GM19025 (cell line): ENCODE data around the gene CTSC.

ENCODE experiments used
- ATAC-seq: cut with Tn5 transposase; IDR thresholded peaks from one replicate; pipeline ENCODE4 v1.9.1; 2021; ENCODE audit warnings: mild to moderate bottlenecking, low read depth, moderate library complexity; ENCODE audit not compliant: unreplicated experiment

CTSC gene

DNA sequence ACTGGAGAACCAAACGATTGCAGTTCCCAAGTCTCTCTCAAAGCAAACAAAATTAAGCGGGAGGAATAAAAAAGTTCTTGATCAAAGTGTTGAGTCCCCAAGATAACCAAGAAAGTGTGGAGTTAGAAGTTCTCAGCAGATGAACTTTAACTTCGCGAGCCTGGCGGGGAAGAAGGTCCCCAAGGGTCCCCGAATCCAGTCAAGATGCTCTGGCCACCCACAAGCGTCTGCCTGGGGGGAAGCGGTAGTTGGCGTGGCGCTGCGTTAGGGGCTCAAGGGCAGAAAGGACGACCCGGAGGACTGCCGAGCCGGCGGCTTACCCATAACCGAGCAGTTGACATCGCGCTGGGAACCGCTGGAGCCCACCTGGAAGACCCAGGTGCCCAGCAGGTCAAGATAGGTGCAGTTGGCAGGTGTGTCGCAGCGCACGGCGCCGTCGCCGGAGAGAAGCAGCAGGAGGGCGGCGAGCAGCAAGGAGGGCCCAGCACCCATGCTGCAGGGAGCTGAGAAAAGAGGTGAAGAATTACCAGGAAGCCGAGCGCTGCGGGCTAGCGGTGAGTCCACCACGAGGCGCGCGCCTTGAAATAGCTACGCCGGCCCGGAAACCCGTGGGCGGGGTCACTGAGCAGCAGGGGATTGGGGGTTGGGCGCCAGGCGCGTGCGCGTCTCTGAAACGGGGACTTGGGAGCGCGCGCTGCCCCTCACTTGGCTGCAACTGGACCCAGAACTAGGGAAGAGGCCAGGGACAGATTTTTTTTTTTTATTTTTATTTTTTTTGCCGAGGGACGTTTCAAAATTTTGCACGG is at the start of gene CTSC:
Gene CTSC (minus strand): TSS at position 556 of the 806 bp plus-strand sequence. CDS start 64 bp downstream, at position 492.
- ATAC-seq = peak; percentile 90

DNA sequence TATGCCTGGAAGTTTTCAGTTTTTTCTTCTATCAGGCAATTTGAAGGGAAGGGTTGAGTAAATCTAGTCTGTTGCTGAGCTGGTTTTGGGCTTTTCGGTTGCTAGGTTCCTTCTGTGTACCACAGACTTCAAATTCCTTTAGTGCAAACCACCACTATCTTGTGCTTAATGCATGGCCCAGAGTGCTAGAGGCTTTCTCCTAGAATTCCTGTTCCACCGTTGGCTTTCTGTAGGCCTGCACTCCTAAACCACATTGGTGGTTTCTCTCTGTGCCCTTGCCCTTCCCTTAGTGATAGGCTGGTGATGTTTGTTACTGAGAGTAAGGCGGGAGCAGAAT is 47.1 kb upstream of the CTSC start:
- ATAC-seq = no peak

DNA sequence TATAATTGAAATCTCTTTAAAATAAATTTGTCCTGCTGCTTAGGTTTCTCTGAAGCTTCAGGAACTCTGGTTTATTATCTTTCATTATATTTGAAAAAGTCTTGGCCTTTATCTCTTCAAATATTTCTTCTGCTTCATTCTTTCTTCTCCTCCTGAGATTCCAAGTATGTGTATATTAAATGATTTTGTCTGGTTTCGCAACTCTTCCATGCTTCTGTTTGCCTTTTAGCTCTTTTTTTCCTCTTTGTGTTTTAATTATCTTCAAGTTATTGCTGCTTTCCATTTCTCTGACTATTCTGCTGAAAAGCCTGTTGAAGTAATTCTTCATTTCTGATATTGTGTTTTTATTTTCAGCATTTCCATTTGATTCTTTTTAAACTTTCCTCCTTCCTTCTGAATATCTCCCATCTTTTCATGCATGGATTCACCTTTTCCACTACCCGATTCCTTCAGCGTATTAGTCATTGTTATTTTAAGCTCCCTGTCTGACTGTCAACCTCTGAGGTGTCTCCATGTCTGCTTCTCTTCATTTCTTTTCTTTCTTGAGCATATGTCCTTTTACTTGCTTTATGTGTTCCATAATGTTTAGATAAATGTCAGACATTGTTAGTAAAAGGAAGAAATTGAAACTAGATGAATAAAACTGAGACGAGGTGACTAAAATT is 46.6 kb upstream of the CTSC start:
- no peak for ATAC-seq

DNA sequence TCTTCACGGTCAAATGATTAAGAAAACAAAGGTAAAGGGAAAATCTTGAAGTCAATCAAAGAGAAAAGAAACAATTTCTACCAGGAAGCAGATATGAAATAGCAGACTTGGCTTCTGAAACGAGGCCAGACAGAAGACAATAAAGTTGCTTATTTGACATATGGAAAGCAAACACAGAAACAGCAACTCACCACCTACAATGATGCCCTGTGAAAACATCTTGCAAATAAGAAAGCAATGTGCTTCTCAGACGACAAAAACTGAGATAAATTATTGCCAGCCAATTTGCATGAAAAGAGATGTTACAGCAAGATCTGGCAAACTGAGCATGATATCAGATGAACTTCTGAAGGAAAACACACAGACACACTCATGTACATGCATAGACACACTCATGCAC is 45.9 kb upstream of the CTSC start:
- ATAC-seq = no peak

DNA sequence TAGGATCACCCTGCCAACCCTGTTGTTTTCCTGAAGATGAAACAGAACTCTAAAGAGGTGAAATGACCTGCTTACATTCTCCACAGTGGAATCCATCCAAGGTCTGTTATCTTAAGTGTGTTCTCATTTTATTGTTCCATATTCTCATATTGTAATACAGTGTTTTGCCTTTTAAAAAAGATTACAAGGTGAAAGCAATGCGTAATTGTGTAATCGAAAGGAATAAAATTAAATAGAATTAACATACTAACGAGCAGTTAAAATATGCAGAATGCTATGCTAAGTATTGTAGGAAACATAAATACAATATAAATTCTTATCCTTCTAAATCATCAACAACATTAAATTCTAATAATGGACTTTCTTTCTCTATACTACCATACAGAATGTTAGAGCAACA is 41.6 kb upstream of the CTSC start:
- ATAC-seq = no peak

DNA sequence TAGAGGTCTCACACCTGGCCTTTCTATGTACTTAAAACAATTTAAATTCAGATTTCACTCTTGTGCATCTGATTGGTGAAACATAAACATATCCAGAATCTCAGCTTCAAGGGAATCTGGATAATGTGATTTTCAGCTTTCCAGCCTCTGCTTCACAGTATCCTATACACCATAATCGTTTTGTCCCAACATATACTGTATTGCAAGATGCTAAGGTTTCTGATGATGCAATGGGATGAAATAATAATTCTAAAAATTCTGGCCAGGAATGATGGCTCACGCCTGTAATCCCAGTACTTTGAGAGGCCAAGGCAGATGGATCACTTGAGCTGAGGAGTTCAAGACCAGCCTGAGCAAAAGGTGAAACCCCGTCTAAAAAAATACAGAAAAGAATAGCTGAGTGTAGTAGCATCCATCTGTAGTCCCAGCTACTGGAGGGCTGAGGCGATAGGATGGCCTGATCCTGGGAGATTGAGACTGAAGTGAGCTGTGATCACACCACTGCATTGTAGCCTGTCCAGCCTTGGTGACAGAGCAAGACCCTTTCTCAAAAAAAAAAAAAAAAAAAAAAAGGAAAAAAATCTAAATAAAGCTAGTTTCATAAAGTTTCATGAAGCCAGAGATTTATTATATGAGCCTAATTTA is 41.0 kb upstream of the CTSC start:
- no peak for ATAC-seq

DNA sequence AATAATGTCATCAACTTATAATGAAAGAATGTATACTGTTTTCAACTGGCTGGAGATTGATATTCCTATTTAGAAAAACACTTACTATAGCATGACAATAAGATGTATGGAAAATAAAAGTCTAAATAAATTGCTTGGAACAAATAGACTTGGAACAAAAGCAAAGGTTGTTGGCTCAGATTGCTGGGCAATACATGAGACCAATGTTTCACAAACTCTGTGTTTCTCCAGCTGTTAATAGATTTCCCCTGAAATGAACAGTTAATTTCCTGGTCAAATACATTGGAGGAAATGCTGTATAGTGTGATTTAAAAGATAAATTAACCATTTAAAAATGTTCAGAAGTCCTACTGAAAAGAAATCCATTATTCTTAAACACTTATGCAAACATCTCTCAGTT is 40.1 kb upstream of the CTSC start:
- no peak for ATAC-seq

DNA sequence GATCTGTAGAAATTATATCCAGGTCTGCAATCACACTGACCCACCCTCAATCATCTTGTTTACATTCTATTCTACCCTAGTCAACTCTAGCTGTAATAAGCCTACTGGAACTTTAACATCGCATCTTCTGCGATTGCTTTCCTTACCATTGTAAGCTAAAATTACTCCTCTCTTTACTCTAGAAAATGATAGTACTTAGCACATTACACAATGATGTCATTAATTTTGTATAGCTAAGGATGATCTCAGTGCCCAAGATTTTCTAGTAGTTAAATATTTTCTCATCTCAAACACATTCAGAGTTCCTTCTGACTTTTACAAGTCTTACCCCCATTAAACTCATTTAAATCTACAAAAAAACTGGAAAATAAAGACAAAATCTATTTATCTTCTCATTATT is 39.6 kb upstream of the CTSC start:
- no peak for ATAC-seq

DNA sequence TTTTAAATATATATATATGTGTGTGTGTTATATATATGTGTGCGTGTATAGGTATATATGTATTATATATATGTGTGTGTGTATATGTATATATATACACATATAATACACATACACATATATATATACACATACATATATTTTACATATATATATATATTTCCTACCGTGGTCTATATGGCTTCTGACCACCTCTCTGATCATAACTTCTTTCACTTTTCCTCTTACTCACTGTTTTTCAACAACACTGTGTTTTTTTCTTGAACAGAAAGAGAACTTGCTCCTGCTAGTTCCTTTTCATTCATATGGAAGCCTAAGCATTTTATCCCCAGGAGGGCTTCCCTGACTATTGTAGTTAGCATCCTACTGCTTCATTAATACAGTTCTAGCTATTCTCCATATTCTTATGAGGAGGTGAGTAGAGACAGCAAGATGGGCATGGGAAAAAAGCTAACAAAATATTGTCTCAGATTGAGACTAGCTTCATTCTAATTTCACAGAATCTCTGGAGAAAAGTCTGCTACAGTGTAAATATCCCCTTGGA is 38.5 kb upstream of the CTSC start:
- no peak for ATAC-seq

DNA sequence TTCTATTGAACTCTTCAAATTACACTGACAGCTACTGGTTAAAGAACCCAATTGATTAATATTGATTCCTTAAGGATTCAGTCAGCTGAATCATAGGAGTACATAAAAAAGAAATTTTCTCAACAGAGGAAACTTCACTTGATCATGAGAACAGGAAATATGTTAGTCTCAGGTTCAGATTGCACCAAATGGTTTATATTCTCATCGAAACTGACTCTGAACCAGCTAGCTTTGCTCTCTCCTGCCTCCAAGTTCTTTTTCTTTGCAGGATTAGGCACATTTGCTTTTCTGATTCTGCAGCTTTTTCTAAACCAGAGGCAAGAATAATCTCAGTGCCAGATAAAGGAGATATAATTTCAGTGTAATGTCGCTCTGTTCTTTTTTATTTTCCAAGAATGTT is 33.2 kb upstream of the CTSC start:
- no peak for ATAC-seq

DNA sequence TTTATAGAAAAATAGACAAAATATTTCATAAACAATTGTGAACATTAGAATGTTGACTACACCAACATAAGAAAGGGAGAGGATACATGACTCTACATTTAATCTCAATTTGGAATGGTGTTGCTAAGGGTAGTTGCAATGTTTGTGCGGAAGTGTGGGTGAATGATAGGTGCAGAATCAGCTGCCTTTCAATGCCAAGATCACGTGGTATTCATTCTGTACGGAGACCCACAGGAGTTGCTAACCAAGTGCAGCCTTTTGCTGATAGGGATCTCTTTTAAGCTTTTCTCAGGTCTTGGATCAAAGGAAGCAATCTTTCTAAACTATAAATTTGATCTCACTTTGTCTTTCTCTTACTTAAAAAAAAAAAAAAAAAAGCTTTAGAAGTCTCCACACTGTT is 29.8 kb upstream of the CTSC start:
- no peak for ATAC-seq

DNA sequence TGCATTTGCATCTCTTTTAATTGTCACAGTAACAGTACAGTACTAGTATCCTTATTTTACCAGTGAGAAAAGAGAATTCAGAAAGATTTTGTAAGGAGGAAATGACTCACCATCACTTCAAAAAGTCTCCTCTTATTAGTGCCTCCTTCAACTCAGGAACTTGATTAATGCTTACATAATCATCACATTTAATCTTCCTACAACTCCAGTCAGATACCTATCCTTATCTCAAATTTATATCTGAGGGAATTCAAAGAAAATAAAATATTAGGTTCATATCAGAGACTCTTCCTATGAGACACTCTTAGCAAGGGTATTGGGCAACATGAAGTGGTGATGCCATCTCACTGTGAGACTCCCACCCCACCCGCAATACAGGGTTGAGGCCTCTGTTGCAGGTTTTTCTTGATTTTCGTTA is 26.1 kb upstream of the CTSC start:
- no peak for ATAC-seq

DNA sequence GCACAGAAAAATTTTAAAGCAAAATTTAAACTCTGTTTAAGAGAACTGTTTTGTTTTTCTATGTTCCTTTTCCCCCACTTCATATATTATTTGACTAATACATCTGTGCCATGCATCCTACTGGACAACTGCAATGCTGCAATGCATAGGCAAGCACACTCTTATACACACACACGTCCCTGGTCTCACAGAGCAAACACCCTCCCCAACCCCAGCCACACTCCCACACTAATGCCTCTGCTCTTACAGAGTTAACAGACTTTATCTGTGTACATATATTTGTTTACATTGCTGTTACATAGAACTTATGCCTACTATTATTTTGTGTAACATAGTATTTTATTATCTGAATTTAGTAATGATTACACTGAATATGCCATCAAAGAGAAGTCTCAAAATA is 25.5 kb upstream of the CTSC start:
- no peak for ATAC-seq

DNA sequence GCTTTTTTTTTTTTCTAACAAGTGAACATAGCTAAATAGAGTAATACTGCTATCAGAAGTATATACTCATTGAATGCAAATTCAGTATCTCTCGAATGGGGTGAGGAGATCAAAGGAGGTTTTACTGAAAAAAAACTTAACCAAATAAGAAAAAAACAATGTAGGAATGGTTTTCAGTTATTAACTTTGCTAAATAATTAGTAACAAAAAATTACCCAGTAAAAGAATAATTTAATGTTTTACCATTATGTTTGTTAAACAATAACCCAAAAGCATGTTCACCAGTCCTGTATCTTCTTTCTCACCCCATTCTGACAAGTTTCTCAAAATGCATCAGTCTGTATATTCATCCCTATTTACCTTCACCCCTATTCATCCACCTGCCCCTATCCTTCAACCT is 22.6 kb upstream of the CTSC start:
- ATAC-seq = no peak

DNA sequence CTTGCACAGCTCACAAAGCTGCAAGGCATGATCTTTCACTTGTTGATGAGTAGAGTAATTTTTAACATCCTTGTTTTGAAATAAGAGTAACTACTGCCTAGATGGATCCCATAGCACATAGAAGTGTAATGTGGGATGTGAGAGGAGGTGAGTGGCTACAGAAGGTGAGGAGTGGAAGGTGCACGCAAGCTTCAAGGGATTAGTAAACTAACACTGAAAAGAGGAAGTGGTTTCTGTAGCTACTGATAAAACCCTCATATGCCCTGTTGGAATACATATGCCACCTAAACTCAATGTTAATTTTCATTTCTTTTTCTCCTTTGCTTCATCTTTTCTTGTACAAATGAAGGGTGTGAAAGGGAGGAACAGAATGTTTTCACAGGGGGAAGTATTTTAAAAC is 22.0 kb upstream of the CTSC start:
- peak; percentile 60 for ATAC-seq

DNA sequence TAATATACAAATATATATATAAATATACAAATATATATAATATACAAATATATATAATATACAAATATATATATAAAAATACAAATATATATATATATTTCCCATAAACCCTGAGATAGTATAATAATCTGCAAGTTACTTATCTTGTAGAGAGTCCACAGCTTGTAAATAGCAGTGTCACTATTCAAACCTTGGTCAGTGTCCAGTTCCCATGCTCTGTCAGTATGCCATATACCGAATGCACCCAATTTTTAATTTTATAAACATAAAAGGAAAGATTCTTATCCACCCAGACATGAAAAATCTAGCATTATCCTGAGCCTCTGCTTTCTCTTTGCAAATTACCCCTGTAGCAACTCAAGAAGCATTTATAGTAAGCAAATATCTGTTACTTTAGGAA is 21.6 kb upstream of the CTSC start:
- no peak for ATAC-seq

DNA sequence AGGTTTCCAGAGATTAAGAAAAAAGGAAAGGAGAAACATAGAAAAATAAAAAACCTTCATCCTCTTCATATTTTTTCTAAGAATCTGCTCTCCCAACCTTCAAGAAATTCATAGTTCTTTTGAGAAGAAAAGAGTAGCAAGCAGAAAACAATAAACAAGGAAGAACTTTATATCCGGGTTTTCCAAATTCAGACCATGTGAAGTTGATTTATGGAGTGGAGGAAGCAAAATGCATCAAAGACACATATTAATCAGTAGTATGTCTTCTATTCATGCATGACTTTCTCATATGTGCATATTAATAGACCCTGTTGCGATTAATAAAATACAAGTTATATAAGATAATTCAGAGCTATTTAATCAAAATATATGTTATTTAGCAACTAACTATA is 20.5 kb upstream of the CTSC start:
- ATAC-seq = no peak

DNA sequence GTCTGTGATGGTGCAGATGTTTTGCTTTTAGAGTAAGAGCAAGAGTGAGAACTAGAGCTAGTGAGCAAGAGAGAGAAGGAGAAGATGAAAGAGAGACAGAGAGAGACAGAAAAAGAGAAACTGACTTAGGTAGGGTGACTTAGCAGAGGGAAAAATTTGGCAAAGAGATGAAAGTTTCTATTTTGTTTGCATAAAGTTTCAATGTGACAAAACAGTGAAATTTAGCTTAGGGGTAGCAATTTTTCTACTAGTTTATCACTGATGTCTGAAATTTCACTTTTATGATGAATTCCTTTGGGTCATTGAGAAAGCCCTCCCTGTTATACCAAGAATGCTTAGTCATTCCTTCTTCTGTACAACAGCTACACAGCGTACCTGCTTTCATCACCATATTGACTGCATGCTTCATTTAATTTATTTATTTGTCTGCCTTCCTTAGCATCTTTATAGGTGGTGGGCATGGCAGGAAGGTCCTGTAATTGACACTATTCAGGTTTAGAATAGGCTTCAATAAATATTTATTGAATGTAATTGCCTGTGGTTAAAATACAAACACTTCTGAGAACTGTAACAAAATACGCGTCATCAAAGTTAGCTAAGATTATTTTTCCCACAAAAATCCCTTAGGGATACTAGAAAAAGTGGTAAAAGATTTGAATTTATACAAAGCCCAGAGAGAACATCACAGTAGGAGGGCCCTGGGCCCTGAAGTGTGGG is 19.9 kb upstream of the CTSC start:
- ATAC-seq = peak; percentile 54

DNA sequence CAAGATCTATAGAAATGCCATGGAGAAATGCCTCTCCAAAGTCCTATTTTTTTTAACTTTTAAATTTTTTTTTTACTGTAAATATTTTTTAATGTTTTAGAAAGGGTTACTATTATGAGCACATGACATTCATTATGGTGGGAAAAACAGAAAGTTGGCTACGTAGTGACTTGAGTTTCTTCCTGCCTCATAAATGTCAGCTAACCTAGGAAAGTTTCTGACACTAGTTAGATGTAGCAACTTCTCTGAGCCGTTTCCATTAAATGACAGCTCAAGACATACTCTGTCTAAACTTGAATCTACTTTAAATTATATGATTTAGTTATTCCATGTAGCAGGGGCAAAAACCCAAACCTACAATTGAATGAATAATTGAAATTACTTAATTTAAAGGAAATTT is 18.4 kb upstream of the CTSC start:
- no peak for ATAC-seq

DNA sequence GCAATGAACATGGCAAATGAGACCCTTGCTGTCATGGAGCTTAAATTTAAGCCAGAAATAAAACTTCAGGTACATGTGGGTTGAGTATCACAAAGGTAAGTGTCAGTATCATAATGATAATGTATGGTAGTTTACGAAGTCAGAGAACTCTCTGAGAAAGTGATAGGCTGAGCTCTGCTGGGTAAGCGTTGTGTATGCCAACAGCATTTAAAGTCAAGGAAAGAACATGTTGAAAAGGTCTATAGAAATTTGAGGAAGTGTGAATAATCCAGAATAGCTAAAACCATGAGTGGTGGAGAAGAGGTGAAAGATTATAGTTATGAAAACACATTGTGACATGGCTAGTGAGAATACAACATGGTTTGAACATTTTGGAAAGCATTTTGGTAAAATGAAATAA is 17.4 kb upstream of the CTSC start:
- ATAC-seq = no peak
